K562 (cell line): ENCODE results near the gene CAB39. TPM values are rescaled to one million over a fixed set of nuclear protein-coding genes. Genes with fewer than 3 reads are reported as not detected.
A peak's percentile ranks its signal among the peaks of the same experiment; 100 is the strongest.

Experiments
- ATAC-seq: fragments of 200-7000 bp; cut with Tn5 transposase; 3 replicates; pipeline ENCODE4 v1.9.1; 2020; ENCODE audit warnings: moderate library complexity
- BruUV-seq: library from RNA; stranded (reverse); fragments of 400-500 nt; replicated peaks from 2 replicates; lab custom pipeline; 2021; lab: Mats Ljungman, UMichigan
- CTCF ChIA-PET: fragments of 300-600 bp; formaldehyde crosslinking; extraction: SDS; loops from one replicate; lab custom pipeline; 2021; ENCODE audit warnings: low intra/inter-chr PET ratio; lab: Yijun Ruan, JAX
- POLR2A ChIA-PET: fragments of 300-600, 350-650 bp; sonication (Branson Sonifier 250); formaldehyde crosslinking; extraction: SDS; loops from one replicate; lab custom pipeline; 2021; ENCODE audit warnings: antibody characterized with exemption, inconsistent platforms; lab: Yijun Ruan, JAX
- DNase-seq, 4 experiments: peaks; one replicate each; pipeline versions ENCODE4 v3.0.0 to v3.0.0-alpha.2; 2011 to 2018; ENCODE audit warnings: low spot score in 3 of 4, mixed read lengths in 3 of 4; ENCODE audit errors: extremely low read depth in 1 of 4
- FAIRE-seq: peaks from 2 replicates; lab custom pipeline; 2011; peaks lifted over from hg19 to GRCh38; lab: Jason Lieb, UNC
- H2AFZ ChIP-seq: 2 replicates; pipeline ENCODE4 v1.6.0; 2011; ENCODE audit warnings: low read depth, low read length, control low read depth, inconsistent platforms
- H3K27ac ChIP-seq: fragments of 200-600 bp; 3 replicates; pipeline ENCODE4 v1.8.0; 2011; ENCODE audit warnings: low read depth, mild to moderate bottlenecking, control low read depth, inconsistent platforms, low read length, moderate library complexity, mixed read lengths; ENCODE audit errors: extremely low read depth
- H3K27me3 ChIP-seq, 2 experiments: fragments of 300-600 bp in 1 of 2; 2 replicates in 1 of 2; 3 replicates in 1 of 2; pipeline versions ENCODE4 v1.6.0 to v1.8.0; 2011; ENCODE audit warnings: inconsistent platforms in 2 of 2, low read length in 2 of 2, mild to moderate bottlenecking in 1 of 2, mixed read lengths in 1 of 2, moderate library complexity in 1 of 2; ENCODE audit not compliant: control insufficient read depth in 2 of 2, insufficient read depth in 2 of 2
- H3K36me3 ChIP-seq: fragments of 300-600 bp; 3 replicates; pipeline ENCODE4 v1.8.0; 2011; ENCODE audit warnings: mild to moderate bottlenecking, low read length, inconsistent platforms; ENCODE audit not compliant: control insufficient read depth, insufficient read depth
- H3K4me1 ChIP-seq, 2 experiments: fragments of 200-600 bp in 1 of 2; replicated peaks in 1 of 2; 2 replicates in 1 of 2; 3 replicates in 1 of 2; pipeline versions ENCODE4 v1.5.1 to v1.8.0; 2011; ENCODE audit warnings: inconsistent platforms in 2 of 2, low read length in 2 of 2, mild to moderate bottlenecking in 1 of 2, mixed read lengths in 1 of 2, moderate library complexity in 1 of 2; ENCODE audit not compliant: control insufficient read depth in 2 of 2, insufficient read depth in 2 of 2
- H3K4me2 ChIP-seq: 2 replicates; pipeline ENCODE4 v1.6.1; 2011; ENCODE audit warnings: low read length, control low read depth, inconsistent platforms, mixed read lengths; ENCODE audit not compliant: insufficient read depth
- H3K4me3 ChIP-seq: fragments of 200-600 bp; sonication (generic), shearing (Covaris generic); 2 replicates; pipeline ENCODE4 v1.5.1; 2016; ENCODE audit warnings: control low read depth, inconsistent platforms
- H3K79me2 ChIP-seq: fragments of 200-600 bp; 3 replicates; pipeline ENCODE4 v1.8.0; 2011; ENCODE audit warnings: low read length, inconsistent platforms; ENCODE audit not compliant: control insufficient read depth, insufficient read depth
- H3K9ac ChIP-seq, 2 experiments: 2 replicates each; pipeline versions ENCODE4 v1.6.0 to v1.6.1; 2011; ENCODE audit warnings: low read depth in 2 of 2, low read length in 2 of 2, control low read depth in 1 of 2, inconsistent platforms in 1 of 2, mild to moderate bottlenecking in 1 of 2, mixed read lengths in 1 of 2; ENCODE audit not compliant: insufficient read depth in 1 of 2
- H3K9me1 ChIP-seq: one replicate; pipeline ENCODE4 v1.6.0; 2011; ENCODE audit warnings: inconsistent platforms, mild to moderate bottlenecking, low read length, moderate library complexity; ENCODE audit not compliant: control insufficient read depth, insufficient read depth
- H3K9me3 ChIP-seq: replicated peaks from 2 replicates; pipeline ENCODE4 v1.5.1; 2011; ENCODE audit warnings: low read depth, low read length, inconsistent platforms; ENCODE audit not compliant: control insufficient read depth, insufficient read depth
- H4K20me1 ChIP-seq: replicated peaks from 2 replicates; pipeline ENCODE4 v1.6.1; 2011; ENCODE audit warnings: low read length, inconsistent platforms, mixed read lengths; ENCODE audit not compliant: control insufficient read depth, insufficient read depth
- ARID2 ChIP-seq: fragments of 450-650 bp; IDR thresholded peaks from 2 replicates; pipeline ENCODE4 v1.6.1; 2017; ENCODE audit warnings: antibody characterized with exemption, mild to moderate bottlenecking
- CBFA2T2 ChIP-seq: fragments of 450-650 bp; conservative IDR thresholded peaks from 2 replicates; pipeline ENCODE4 v1.6.1; 2017; ENCODE audit warnings: mild to moderate bottlenecking
- CREM ChIP-seq: IDR thresholded peaks from 2 replicates; pipeline ENCODE4 v1.6.1; 2014; ENCODE audit warnings: antibody characterized with exemption, low read depth
- DACH1 ChIP-seq: fragments of 450-650 bp; IDR thresholded peaks from 2 replicates; pipeline ENCODE4 v1.6.1; 2018; ENCODE audit not compliant: partially characterized antibody
- DNMT1 ChIP-seq: fragments of 450-650 bp; IDR thresholded peaks from 2 replicates; pipeline ENCODE4 v1.6.1; 2016; ENCODE audit warnings: antibody characterized with exemption, mild to moderate bottlenecking
- E2F6 ChIP-seq, 2 experiments: IDR thresholded peaks; 2 replicates each; pipeline ENCODE4 v1.6.1; 2011; ENCODE audit warnings: borderline replicate concordance in 1 of 2, control low read depth in 1 of 2, low read depth in 1 of 2, low read length in 1 of 2, mild to moderate bottlenecking in 1 of 2, mixed read lengths in 1 of 2, moderate library complexity in 1 of 2; ENCODE audit not compliant: insufficient read depth in 1 of 2, insufficient read length in 1 of 2, poor library complexity in 1 of 2, severe bottlenecking in 1 of 2; ENCODE audit errors: extremely low read depth in 1 of 2
- MTF1 ChIP-seq: fragments of 250-450 bp; sonication (Bioruptor Pico); IDR thresholded peaks from 2 replicates; pipeline ENCODE4 v1.9.0; 2021; ENCODE audit warnings: moderate library complexity, mild to moderate bottlenecking, inconsistent platforms, borderline replicate concordance
- MYBL2 ChIP-seq, 2 experiments: fragments of 450-650 bp in 1 of 2; sonication (generic) in 1 of 2; formaldehyde crosslinking in 1 of 2; IDR thresholded peaks; 2 replicates each; pipeline versions ENCODE4 v1.6.1 to v1.8.1; 2017 to 2022; ENCODE audit warnings: borderline replicate concordance in 1 of 2, inconsistent platforms in 1 of 2, low read depth in 1 of 2, mild to moderate bottlenecking in 1 of 2, missing genetic modification reagents in 1 of 2, moderate library complexity in 1 of 2
- SMAD1 ChIP-seq: fragments of 150-350 bp; IDR thresholded peaks from 2 replicates; pipeline ENCODE4 v1.6.1; 2014; ENCODE audit warnings: low read length, low read depth; ENCODE audit not compliant: partially characterized antibody
- SMARCA4 ChIP-seq: fragments of 450-650 bp; IDR thresholded peaks from 2 replicates; pipeline ENCODE4 v1.6.1; 2016
- SMARCE1 ChIP-seq: fragments of 450-650 bp; IDR thresholded peaks from 2 replicates; pipeline ENCODE4 v1.7.1; 2016; ENCODE audit warnings: mild to moderate bottlenecking
- ZEB2 ChIP-seq: fragments of 450-650 bp; IDR thresholded peaks from 2 replicates; pipeline ENCODE4 v1.6.1; 2016
- ZNF146 ChIP-seq: IDR thresholded peaks from one replicate; pipeline ENCODE4 v1.6.1; 2018; ENCODE audit warnings: missing compliant biosample characterization; ENCODE audit not compliant: unreplicated experiment
- ZNF253 ChIP-seq: fragments of 250-450 bp; sonication (Bioruptor Pico); conservative IDR thresholded peaks from 2 replicates; pipeline ENCODE4 v1.6.1; 2021; ENCODE audit warnings: mild to moderate bottlenecking
- WGBS: fragments of 100-300 bp; shearing (Covaris generic); methylation state at CpG from one replicate; pipeline ENCODE4 v1.1.6; 2016; ENCODE audit warnings: low coverage, mixed read lengths; ENCODE audit not compliant: insufficient coverage; ENCODE audit errors: missing lambda C conversion rate; 5-methylcytosine and 5-hydroxymethylcytosine counted together
- in situ Hi-C: fragments of 300-500 bp; cut with MboI; formaldehyde crosslinking; loops from 4 replicates; pipeline ENCODE4 v1.15.0; 2018; ENCODE audit warnings: inconsistent platforms, mixed read lengths
- intact Hi-C: fragments of 100-400 bp; cut with micrococcal nuclease; formaldehyde crosslinking; loops from 2 replicates; pipeline ENCODE4 v1.14.2; 2022
- polyA plus RNA-seq, 8 experiments: library from polyadenylated mRNA; depleted of rRNA in 4 of 8; stranded (reverse) in 5 of 8; unstranded in 3 of 8; fragments of >200 nt; fragmentation: Nextera tagmentation in 2 of 8; fragmentation: Illumina TruSeq in 1 of 8; extraction: Ambion mirVana in 2 of 8; extraction: Trizol in 1 of 8; gene quantifications; 2 replicates each; pipeline versions ENCODE4 v1.2.1 to v1.2.3, GENCODE V29; 2011 to 2014; ENCODE audit warnings: inconsistent platforms in 1 of 8, missing spikeins in 1 of 8
- total RNA-seq, 7 experiments: library from RNA; depleted of rRNA in 6 of 7; stranded (reverse); fragments of >200 nt in 6 of 7; fragmentation: Illumina TruSeq in 2 of 7; extraction: Trizol in 2 of 7; gene quantifications; 2 replicates each; pipeline versions ENCODE4 v1.2.1 to v1.2.3, GENCODE V29; 2011 to 2021; ENCODE audit warnings: low replicate concordance in 1 of 7
- TF ChIP-seq, protein P1 (sequence below): fragments of 450-650 bp; IDR thresholded peaks from 2 replicates; pipeline ENCODE4 v1.6.1; 2017; ENCODE audit warnings: antibody characterized with exemption, mild to moderate bottlenecking
- TF ChIP-seq, protein P2 (sequence below): sonication (generic); formaldehyde crosslinking; IDR thresholded peaks from 2 replicates; pipeline ENCODE4 v1.8.0; 2022; ENCODE audit warnings: mild to moderate bottlenecking, missing genetic modification reagents

Gene CAB39
- total and polyA plus RNA-seq, 9 of the 15 experiments (the other 6 are each of a cell fraction or from before 2014, with no cell fraction given), result 27.2 to 94.4 (median 70.1) TPM

DNA sequence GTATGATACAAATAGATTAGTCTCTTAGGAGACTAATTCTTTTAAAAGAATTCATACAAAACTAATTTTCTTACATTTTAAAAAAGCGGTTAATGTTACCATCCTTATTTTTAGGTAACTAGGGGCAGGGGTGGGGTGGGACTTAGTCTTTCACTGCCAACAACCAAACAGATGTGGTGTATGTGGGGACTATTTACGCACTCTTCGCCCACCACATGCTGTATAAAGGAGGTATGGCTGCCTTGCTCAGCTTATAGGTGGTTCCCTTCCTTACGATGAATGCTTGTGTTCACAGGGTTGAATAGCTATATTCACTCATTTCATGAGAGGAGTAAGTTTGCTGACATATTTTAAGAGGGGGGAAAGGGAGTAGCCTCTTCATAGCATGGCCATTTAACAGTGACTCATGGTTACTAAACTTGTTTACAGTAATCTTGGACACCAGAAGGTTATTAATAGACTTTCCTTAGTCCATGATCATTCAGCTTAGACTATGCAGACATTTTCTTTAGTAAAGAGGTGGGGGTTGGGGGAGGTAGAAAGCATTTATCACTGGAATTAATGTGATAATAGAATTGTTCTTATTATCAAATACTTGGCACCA, 61.8 kb downstream of the CAB39 start:
- POLR2A ChIA-PET, result interaction anchor here (0.6 to 1.6 kb wide), 2 partner anchors 37 to 61 kb away, joined by 3 to 4 read pairs; no protein-coding TSS in a partner anchor
- DNase-seq (peak; percentile 22 to 54 (median 32)), ATAC-seq (peak; percentile 80), FAIRE-seq (peak; percentile 68)
- no peaks in the 10 kb centered on the region for H3K9me1 ChIP-seq
- in situ Hi-C loops (no loop called here), intact Hi-C loops (no loop called here)
- peak overlapping the region; percentile 54 for H3K4me2 ChIP-seq
- no peaks in the 10 kb centered on the region for H4K20me1 ChIP-seq
- CTCF ChIA-PET, result no interaction called here
- BruUV-seq, result no TSS peak
- H3K27me3 ChIP-seq, result no peaks in the 10 kb centered on the region
- 65% methylated on average over 4 of the region's 4 CpGs for whole genome bisulfite sequencing
- 0 out of 2 replicates have a peak overlapping the region, but pooled peaks have one; percentile 42 for H2AFZ ChIP-seq
- peaks cover 70% of the 10 kb centered on the region for H3K36me3 ChIP-seq
- H3K9me3 ChIP-seq, result no peaks in the 10 kb centered on the region
- H3K9ac ChIP-seq, result peak overlapping the region in 1 of 2 experiments; percentile 39; a peak in 1 of 4 replicates
- peaks cover 87% of the 10 kb centered on the region for H3K79me2 ChIP-seq
- H3K27ac ChIP-seq, result peak overlapping the region; percentile 91
- no peak overlapping the region for H3K4me3 ChIP-seq
- peaks cover 5 to 26% of the 10 kb centered on the region in 2 experiments; a peak in 4 of 5 replicates for H3K4me1 ChIP-seq
- TF ChIP-seq MYBL2 (IDR thresholded peaks at IDR 0.05; ENCODE audit: low read depth) (no peak), MYBL2 (CRISPR knock-in tag; IDR thresholded peaks at IDR 0.05; ENCODE audit: borderline replicate concordance) (no peak), SMARCA4 (peak; percentile 67; the same call in 1 of the 2 replicates), E2F6 (IDR thresholded peaks at IDR 0.05; ENCODE audit: borderline replicate concordance in 1 of 2, extremely low read depth in 1 of 2, insufficient read depth in 1 of 2, insufficient read length in 1 of 2, low read depth in 1 of 2, low read length in 1 of 2, poor library complexity in 1 of 2, severe bottlenecking in 1 of 2) (no peak), SMARCE1 (peak; percentile 51; the same call in 1 of the 2 replicates), CREM (0 out of 2 replicates have a peak, but pooled peaks have one; percentile 11), ZEB2 (no peak), ZNF146 (CRISPR knock-in tag) (no peak), ARID2 (no peak), MTF1 (CRISPR knock-in tag) (no peak), SMAD1 (no peak), DNMT1 (no peak), ZNF253 (no peak), CBFA2T2 (peak; percentile 46), DACH1 (peak; percentile 73)
- TF ChIP-seq, protein P1, sequence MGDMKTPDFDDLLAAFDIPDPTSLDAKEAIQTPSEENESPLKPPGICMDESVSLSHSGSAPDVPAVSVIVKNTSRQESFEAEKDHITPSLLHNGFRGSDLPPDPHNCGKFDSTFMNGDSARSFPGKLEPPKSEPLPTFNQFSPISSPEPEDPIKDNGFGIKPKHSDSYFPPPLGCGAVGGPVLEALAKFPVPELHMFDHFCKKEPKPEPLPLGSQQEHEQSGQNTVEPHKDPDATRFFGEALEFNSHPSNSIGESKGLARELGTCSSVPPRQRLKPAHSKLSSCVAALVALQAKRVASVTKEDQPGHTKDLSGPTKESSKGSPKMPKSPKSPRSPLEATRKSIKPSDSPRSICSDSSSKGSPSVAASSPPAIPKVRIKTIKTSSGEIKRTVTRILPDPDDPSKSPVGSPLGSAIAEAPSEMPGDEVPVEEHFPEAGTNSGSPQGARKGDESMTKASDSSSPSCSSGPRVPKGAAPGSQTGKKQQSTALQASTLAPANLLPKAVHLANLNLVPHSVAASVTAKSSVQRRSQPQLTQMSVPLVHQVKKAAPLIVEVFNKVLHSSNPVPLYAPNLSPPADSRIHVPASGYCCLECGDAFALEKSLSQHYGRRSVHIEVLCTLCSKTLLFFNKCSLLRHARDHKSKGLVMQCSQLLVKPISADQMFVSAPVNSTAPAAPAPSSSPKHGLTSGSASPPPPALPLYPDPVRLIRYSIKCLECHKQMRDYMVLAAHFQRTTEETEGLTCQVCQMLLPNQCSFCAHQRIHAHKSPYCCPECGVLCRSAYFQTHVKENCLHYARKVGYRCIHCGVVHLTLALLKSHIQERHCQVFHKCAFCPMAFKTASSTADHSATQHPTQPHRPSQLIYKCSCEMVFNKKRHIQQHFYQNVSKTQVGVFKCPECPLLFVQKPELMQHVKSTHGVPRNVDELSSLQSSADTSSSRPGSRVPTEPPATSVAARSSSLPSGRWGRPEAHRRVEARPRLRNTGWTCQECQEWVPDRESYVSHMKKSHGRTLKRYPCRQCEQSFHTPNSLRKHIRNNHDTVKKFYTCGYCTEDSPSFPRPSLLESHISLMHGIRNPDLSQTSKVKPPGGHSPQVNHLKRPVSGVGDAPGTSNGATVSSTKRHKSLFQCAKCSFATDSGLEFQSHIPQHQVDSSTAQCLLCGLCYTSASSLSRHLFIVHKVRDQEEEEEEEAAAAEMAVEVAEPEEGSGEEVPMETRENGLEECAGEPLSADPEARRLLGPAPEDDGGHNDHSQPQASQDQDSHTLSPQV, result peak; percentile 59
- TF ChIP-seq, protein P2, sequence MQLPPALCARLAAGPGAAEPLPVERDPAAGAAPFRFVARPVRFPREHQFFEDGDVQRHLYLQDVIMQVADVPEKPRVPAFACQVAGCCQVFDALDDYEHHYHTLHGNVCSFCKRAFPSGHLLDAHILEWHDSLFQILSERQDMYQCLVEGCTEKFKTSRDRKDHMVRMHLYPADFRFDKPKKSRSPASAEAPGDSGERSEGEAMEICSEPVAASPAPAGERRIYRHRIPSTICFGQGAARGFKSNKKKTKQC, result no peak
